H9 (cell line): ENCODE results near the gene TBC1D12. TPM values are rescaled to one million over a fixed set of nuclear protein-coding genes. Genes with fewer than 3 reads are reported as not detected.

Experiments
- DNase-seq: peaks from one replicate; pipeline ENCODE4 v3.0.0-alpha.2; 2017
- H2AFZ ChIP-seq: one replicate; pipeline ENCODE4 v1.6.1; 2013; ENCODE audit warnings: mild to moderate bottlenecking, low read length, control low read depth, moderate library complexity
- H2AK5ac ChIP-seq: 2 replicates; pipeline ENCODE4 v1.6.1; 2013; ENCODE audit warnings: low read length, control low read depth, mixed read lengths; ENCODE audit not compliant: insufficient read length
- H2BK120ac ChIP-seq: one replicate; pipeline ENCODE4 v1.6.1; 2013; ENCODE audit warnings: low read depth, mild to moderate bottlenecking, low read length, control low read depth, inconsistent platforms; ENCODE audit not compliant: poor library complexity, severe bottlenecking
- H2BK12ac ChIP-seq: 2 replicates; pipeline ENCODE4 v1.6.1; 2013; ENCODE audit warnings: low read length, control low read depth, mixed read lengths, low read depth; ENCODE audit not compliant: insufficient read length
- H2BK15ac ChIP-seq: 2 replicates; pipeline ENCODE4 v1.6.1; 2013; ENCODE audit warnings: low read depth, low read length, control low read depth
- H2BK20ac ChIP-seq: one replicate; pipeline ENCODE4 v1.6.1; 2013; ENCODE audit warnings: low read depth, mild to moderate bottlenecking, low read length, control low read depth, inconsistent platforms; ENCODE audit not compliant: poor library complexity, severe bottlenecking
- H2BK5ac ChIP-seq: 2 replicates; pipeline ENCODE4 v1.6.1; 2013; ENCODE audit warnings: low read length, control low read depth, mixed read lengths; ENCODE audit not compliant: insufficient read length
- H3K14ac ChIP-seq: 2 replicates; pipeline ENCODE4 v1.6.1; 2013; ENCODE audit warnings: low read length, control low read depth; ENCODE audit not compliant: insufficient read depth
- H3K18ac ChIP-seq: 2 replicates; pipeline ENCODE4 v1.6.1; 2013; ENCODE audit warnings: low read depth, mild to moderate bottlenecking, mixed read lengths, low read length, control low read depth; ENCODE audit not compliant: insufficient read length
- H3K23ac ChIP-seq: 2 replicates; pipeline ENCODE4 v1.6.1; 2013; ENCODE audit warnings: low read length, control low read depth, mixed read lengths, low read depth; ENCODE audit not compliant: insufficient read length
- H3K23me2 ChIP-seq: 2 replicates; pipeline ENCODE4 v1.6.1; 2013; ENCODE audit warnings: low read depth, mild to moderate bottlenecking, mixed read lengths, low read length, control low read depth; ENCODE audit not compliant: insufficient read length, poor library complexity, severe bottlenecking
- H3K27ac ChIP-seq: 2 replicates; pipeline ENCODE4 v1.5.1; 2013; ENCODE audit warnings: low read length, control low read depth, mixed read lengths, low read depth; ENCODE audit not compliant: insufficient read length
- H3K27me3 ChIP-seq: 2 replicates; pipeline ENCODE4 v1.6.1; 2013; ENCODE audit warnings: low read length, control low read depth, inconsistent platforms; ENCODE audit not compliant: insufficient read depth
- H3K4ac ChIP-seq: 2 replicates; pipeline ENCODE4 v1.6.1; 2013; ENCODE audit warnings: low read depth, mild to moderate bottlenecking, control low read depth, inconsistent platforms, low read length, moderate library complexity
- H3K4me1 ChIP-seq: 2 replicates; pipeline ENCODE4 v1.6.1; 2013; ENCODE audit warnings: low read length, control low read depth, inconsistent platforms; ENCODE audit not compliant: insufficient read depth
- H3K4me2 ChIP-seq: 2 replicates; pipeline ENCODE4 v1.6.1; 2013; ENCODE audit warnings: low read length, control low read depth, mixed read lengths; ENCODE audit not compliant: insufficient read length, insufficient read depth
- H3K56ac ChIP-seq: 2 replicates; pipeline ENCODE4 v1.6.1; 2013; ENCODE audit warnings: low read depth, mild to moderate bottlenecking, mixed read lengths, low read length, control low read depth; ENCODE audit not compliant: insufficient read length
- H3K79me1 ChIP-seq: 2 replicates; pipeline ENCODE4 v1.6.1; 2013; ENCODE audit warnings: low read depth, mild to moderate bottlenecking, moderate library complexity, low read length, control low read depth, inconsistent platforms; ENCODE audit not compliant: insufficient read depth, poor library complexity, severe bottlenecking
- H3K79me2 ChIP-seq: 2 replicates; pipeline ENCODE4 v1.6.1; 2013; ENCODE audit warnings: low read length, control low read depth, inconsistent platforms; ENCODE audit not compliant: insufficient read depth
- H3K9ac ChIP-seq: 2 replicates; pipeline ENCODE4 v1.6.1; 2013; ENCODE audit warnings: low read length, control low read depth, mixed read lengths; ENCODE audit not compliant: insufficient read length; ENCODE audit errors: extremely low read depth
- H3K9me3 ChIP-seq: one replicate; pipeline ENCODE4 v1.6.1; 2013; ENCODE audit warnings: low read depth, low read length, inconsistent platforms; ENCODE audit not compliant: control insufficient read depth
- H3T11ph ChIP-seq: one replicate; pipeline ENCODE4 v1.6.1; 2013; ENCODE audit warnings: mild to moderate bottlenecking, low read length, control low read depth, inconsistent platforms
- H4K20me1 ChIP-seq: one replicate; pipeline ENCODE4 v1.6.1; 2013; ENCODE audit not compliant: control insufficient read depth, insufficient read length, insufficient read depth
- H4K5ac ChIP-seq: 2 replicates; pipeline ENCODE4 v1.6.1; 2013; ENCODE audit warnings: low read depth, mild to moderate bottlenecking, mixed read lengths, low read length, control low read depth; ENCODE audit not compliant: insufficient read length
- H4K8ac ChIP-seq: replicated peaks from 2 replicates; pipeline ENCODE4 v1.6.1; 2013; ENCODE audit warnings: low read length, control low read depth, mixed read lengths, low read depth; ENCODE audit not compliant: insufficient read length
- H4K91ac ChIP-seq: 2 replicates; pipeline ENCODE4 v1.6.1; 2013; ENCODE audit warnings: low read depth, mild to moderate bottlenecking, moderate library complexity, mixed read lengths, low read length, control low read depth; ENCODE audit not compliant: insufficient read length
- H3K27ac Mint-ChIP-seq, 3 experiments: 2 replicates in 2 of 3; 3 replicates in 1 of 3; pipeline ENCODE4 v1.8.0; 2020 to 2021; ENCODE audit warnings: mixed read lengths in 3 of 3, mild to moderate bottlenecking in 1 of 3, moderate library complexity in 1 of 3
- H3K27me3 Mint-ChIP-seq: 2 replicates; pipeline ENCODE4 v1.8.0; 2021; ENCODE audit warnings: low read depth, mild to moderate bottlenecking, moderate library complexity, mixed read lengths
- H3K36me3 Mint-ChIP-seq, 3 experiments: 2 replicates in 2 of 3; 3 replicates in 1 of 3; pipeline ENCODE4 v1.8.0; 2020 to 2021; ENCODE audit warnings: low read depth in 3 of 3, mixed read lengths in 3 of 3; ENCODE audit not compliant: insufficient read depth in 1 of 3
- H3K4me1 Mint-ChIP-seq, 2 experiments: 2 replicates each; pipeline ENCODE4 v1.8.0; 2020; ENCODE audit warnings: mixed read lengths in 2 of 2
- H3K4me3 Mint-ChIP-seq, 2 experiments: 2 replicates in 1 of 2; 3 replicates in 1 of 2; pipeline ENCODE4 v1.8.0; 2020 to 2021; ENCODE audit warnings: mild to moderate bottlenecking in 2 of 2, mixed read lengths in 2 of 2, moderate library complexity in 1 of 2
- H3K9me3 Mint-ChIP-seq, 2 experiments: 2 replicates in 1 of 2; 3 replicates in 1 of 2; pipeline ENCODE4 v1.8.0; 2020; ENCODE audit warnings: mild to moderate bottlenecking in 2 of 2, mixed read lengths in 2 of 2, moderate library complexity in 1 of 2
- total RNA-seq: library from RNA; stranded (reverse); gene quantifications from 2 replicates; pipeline ENCODE4 v1.2.1, GENCODE V29; 2021
- TF ChIP-seq, protein P1 (sequence below): fragments of 200-600 bp; sonication (generic); conservative IDR thresholded peaks from 3 replicates; pipeline ENCODE4 v1.8.0; 2021; ENCODE audit warnings: antibody characterized with exemption, mild to moderate bottlenecking

TBC1D12 gene
- total RNA-seq, 1 experiment from 2014 or later = 2.0 TPM

GRCh38 chr10:94490789-94491039, 88.4 kb downstream of the TBC1D12 start:
- peaks cover 0 to 7% of the 10 kb centered on the region in 2 experiments; a peak in 2 of 4 replicates for H3K4me1 Mint-ChIP-seq
- H3K9ac ChIP-seq = no peak overlapping the region
- H3K4me3 Mint-ChIP-seq = no peak overlapping the region

More at GRCh38 chr10:94490789-94491039, 88.4 kb downstream of the TBC1D12 start:
- Mint-ChIP-seq H3K36me3 (no peaks in the 10 kb centered on the region), H3K9me3 (peaks cover 0 to 2% of the 10 kb centered on the region in 2 experiments; a peak in 1 of 5 replicates), H3K27me3 (no peaks in the 10 kb centered on the region), H3K27ac (no peak overlapping the region)
- Histone ChIP-seq H3K23ac (no peak overlapping the region), H3K79me2 (no peaks in the 10 kb centered on the region), H3K23me2 (no peaks in the 10 kb centered on the region), H3K79me1 (no peaks in the 10 kb centered on the region), H3K9me3 (no peaks in the 10 kb centered on the region), H2AFZ (no peak overlapping the region), H3K4ac (no peak overlapping the region), H3K27me3 (no peaks in the 10 kb centered on the region), H2BK120ac (no peak overlapping the region), H3K56ac (no peak overlapping the region), H4K8ac (no peak overlapping the region), H4K20me1 (no peaks in the 10 kb centered on the region), H4K91ac (no peak overlapping the region), H3K18ac (no peak overlapping the region), H2BK5ac (no peak overlapping the region), H2BK20ac (no peak overlapping the region), H3K4me1 (no peaks in the 10 kb centered on the region), H3T11ph (no peak overlapping the region), H3K27ac (no peak overlapping the region), H3K4me2 (no peak overlapping the region), H4K5ac (no peak overlapping the region), H3K14ac (no peak overlapping the region), H2AK5ac (no peak overlapping the region), H2BK15ac (no peak overlapping the region), H2BK12ac (no peak overlapping the region)
- DNase-seq = no peak
- TF ChIP-seq, protein P1, sequence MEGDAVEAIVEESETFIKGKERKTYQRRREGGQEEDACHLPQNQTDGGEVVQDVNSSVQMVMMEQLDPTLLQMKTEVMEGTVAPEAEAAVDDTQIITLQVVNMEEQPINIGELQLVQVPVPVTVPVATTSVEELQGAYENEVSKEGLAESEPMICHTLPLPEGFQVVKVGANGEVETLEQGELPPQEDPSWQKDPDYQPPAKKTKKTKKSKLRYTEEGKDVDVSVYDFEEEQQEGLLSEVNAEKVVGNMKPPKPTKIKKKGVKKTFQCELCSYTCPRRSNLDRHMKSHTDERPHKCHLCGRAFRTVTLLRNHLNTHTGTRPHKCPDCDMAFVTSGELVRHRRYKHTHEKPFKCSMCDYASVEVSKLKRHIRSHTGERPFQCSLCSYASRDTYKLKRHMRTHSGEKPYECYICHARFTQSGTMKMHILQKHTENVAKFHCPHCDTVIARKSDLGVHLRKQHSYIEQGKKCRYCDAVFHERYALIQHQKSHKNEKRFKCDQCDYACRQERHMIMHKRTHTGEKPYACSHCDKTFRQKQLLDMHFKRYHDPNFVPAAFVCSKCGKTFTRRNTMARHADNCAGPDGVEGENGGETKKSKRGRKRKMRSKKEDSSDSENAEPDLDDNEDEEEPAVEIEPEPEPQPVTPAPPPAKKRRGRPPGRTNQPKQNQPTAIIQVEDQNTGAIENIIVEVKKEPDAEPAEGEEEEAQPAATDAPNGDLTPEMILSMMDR = no peak
